ENCODE measurements around the gene KCNE3. TPM values are rescaled to one million over a fixed set of nuclear protein-coding genes. Genes with fewer than 3 reads are reported as not detected.

The KCNE3 gene, protein sequence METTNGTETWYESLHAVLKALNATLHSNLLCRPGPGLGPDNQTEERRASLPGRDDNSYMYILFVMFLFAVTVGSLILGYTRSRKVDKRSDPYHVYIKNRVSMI
- total RNA-seq (2014; rRNA removed; shearing (Covaris generic)): 0.04 and 0.08 TPM in 2 replicates

DNA sequence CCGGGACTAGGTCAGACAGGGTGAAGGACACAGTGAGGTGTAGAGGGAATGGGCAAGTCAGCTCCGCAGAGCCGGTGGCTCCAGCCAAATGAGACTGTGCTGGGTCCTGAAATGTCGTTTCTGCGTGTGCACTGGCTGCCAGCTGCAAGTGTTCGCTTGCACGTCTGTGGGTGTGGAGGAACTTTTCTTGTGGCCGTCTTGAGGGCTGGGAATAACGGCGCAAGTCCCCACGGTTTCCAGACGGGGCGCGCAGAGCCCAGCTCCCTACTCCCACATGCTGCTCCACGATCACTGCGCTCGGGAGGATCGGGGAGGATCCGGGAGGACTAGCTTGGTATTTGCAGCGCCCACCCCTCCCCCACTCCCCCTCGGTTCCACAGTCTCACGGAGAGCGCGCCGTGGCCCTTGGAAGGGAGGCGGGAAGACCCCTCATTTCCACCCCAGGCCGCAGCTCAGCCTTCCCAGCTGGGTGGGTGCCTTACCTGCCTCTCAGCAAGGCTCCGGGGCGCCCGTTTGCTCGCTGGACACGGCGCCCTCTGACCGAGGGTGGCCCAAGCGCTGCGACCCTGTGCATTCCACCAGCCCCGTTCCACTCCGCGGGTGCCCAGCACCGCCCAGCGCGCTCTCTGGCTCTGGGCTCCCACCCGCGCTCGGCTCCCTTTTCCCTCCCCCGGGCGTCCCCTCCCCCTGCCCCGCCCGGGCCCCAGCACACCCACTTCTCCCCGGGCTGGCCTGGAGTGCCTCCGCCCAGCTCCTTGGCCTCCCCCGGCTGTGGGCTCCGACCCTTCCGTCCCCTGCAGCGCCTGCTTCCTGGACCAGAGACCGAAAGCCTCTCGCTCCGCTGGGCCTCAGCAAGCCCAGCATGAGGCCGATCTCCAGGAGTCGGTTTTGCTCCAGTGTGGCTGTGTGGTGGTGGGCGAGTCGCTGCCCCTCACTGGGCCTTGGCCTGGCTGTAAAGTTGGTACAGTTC is at the start of gene KCNE3:
Gene KCNE3 (minus strand): TSS at position 634 of the 970 bp plus-strand sequence. CDS start 9,986 bp downstream, outside the sequence.

GRCh38 chr11:74492974-74493790 is 25.8 kb upstream of the KCNE3 start, which contains the start of gene LIPT2:
TSS of gene LIPT2 (minus strand) at chr11:74493724. CDS start at chr11:74493703, 21 bp downstream.

Small RNA genes lying within 50 kb of the gene (small RNA-seq; reads per million reads assigned to genes)
- not detected for gene CYCSP27

Other genes starting within 250 kb of the KCNE3 start
- 0.42 and 0.60 TPM in 2 replicates for gene P4HA3, start 155.9 kb downstream of the KCNE3 start, total RNA-seq (2014; rRNA removed; shearing (Covaris generic))
- gene PGM2L1, start 69.1 kb downstream of the KCNE3 start, total RNA-seq (2014; rRNA removed; shearing (Covaris generic)): 0.19 and 0.49 TPM in 2 replicates
- 6.6 and 7.7 TPM in 2 replicates for gene LIPT2, start 26.2 kb upstream of the KCNE3 start, total RNA-seq (2014; rRNA removed; shearing (Covaris generic))
- 23.8 and 36.3 TPM in 2 replicates for gene POLD3, start 125.0 kb upstream of the KCNE3 start, total RNA-seq (2014; rRNA removed; shearing (Covaris generic))

Measured in A375 (cell line).